Activated T-cell treated with anti-CD3 and anti-CD28 coated beads, Interleukin-2, amount 50 U/mL, for 1 hour (primary cell): ENCODE data around the gene TNXB.
"Not testable (repeated sequence)": the region's sequence is repeated elsewhere in the genome, so short reads cannot be mapped to it uniquely, and the experiment has no call there.

Experiments used
- DNase-seq: peaks from one replicate; pipeline ENCODE4 v3.0.0-alpha.2; 2020

Gene TNXB

GRCh38 chr6:32038878-32039277 lies 70.3 kb downstream of the TNXB start:
- not testable (repeated sequence) for DNase-seq

- DNase-seq = not testable (repeated sequence)
These were observed 71.3 kb downstream of the TNXB start, which contains the start of gene CYP21A2 for GRCh38 chr6:32037598-32038524. Gene CYP21A2, plus strand, starts transcription at chr6:32038415. Its CDS starts 8 bp downstream, at chr6:32038423.

GRCh38 chr6:32037136-32037535 lies 72.0 kb downstream of the TNXB start:
- not testable (repeated sequence) for DNase-seq

GRCh38 chr6:32035283-32036013 lies 73.7 kb downstream of the TNXB start:
- DNase-seq = not testable (repeated sequence)

- DNase-seq = not testable (repeated sequence)
These were observed 79.6 kb downstream of the TNXB start for GRCh38 chr6:32029553-32029952.

GRCh38 chr6:32028631-32029030 lies 80.5 kb downstream of the TNXB start:
- not testable (repeated sequence) for DNase-seq

GRCh38 chr6:32022100-32022499 lies 87.0 kb downstream of the TNXB start:
- DNase-seq = not testable (repeated sequence)

- not testable (repeated sequence) for DNase-seq
These were observed 94.6 kb downstream of the TNXB start, which contains the start of gene C4B for GRCh38 chr6:32014547-32014946. Gene C4B, plus strand, starts transcription at chr6:32014795. Its CDS starts 51 bp downstream, at chr6:32014846.

- not testable (repeated sequence) for DNase-seq
These were observed 95.4 kb downstream of the TNXB start for GRCh38 chr6:32013738-32014137.

GRCh38 chr6:32012941-32013617 lies 96.1 kb downstream of the TNXB start:
- not testable (repeated sequence) for DNase-seq

GRCh38 chr6:32010856-32011530 lies 98.1 kb downstream of the TNXB start:
- DNase-seq = not testable (repeated sequence)

- DNase-seq = not testable (repeated sequence)
These were observed 99.6 kb downstream of the TNXB start for GRCh38 chr6:32009537-32009936.

- DNase-seq = not testable (repeated sequence)
These were observed 100.5 kb downstream of the TNXB start for GRCh38 chr6:32008616-32009015.

GRCh38 chr6:32008037-32008436 lies 101.1 kb downstream of the TNXB start:
- DNase-seq = not testable (repeated sequence)

- DNase-seq = not testable (repeated sequence)
These were observed 102.1 kb downstream of the TNXB start for GRCh38 chr6:32007086-32007485.

GRCh38 chr6:32005991-32006529 lies 103.1 kb downstream of the TNXB start:
- DNase-seq = not testable (repeated sequence)

- DNase-seq = not testable (repeated sequence)
These were observed 103.6 kb downstream of the TNXB start for GRCh38 chr6:32005538-32005880.

GRCh38 chr6:32004864-32005537 lies 104.1 kb downstream of the TNXB start:
- DNase-seq = not testable (repeated sequence)

GRCh38 chr6:32004393-32004792 lies 104.7 kb downstream of the TNXB start:
- DNase-seq = not testable (repeated sequence)

GRCh38 chr6:32003301-32003700 lies 105.8 kb downstream of the TNXB start:
- DNase-seq = not testable (repeated sequence)

- DNase-seq = not testable (repeated sequence)
These were observed 106.4 kb downstream of the TNXB start for GRCh38 chr6:32002546-32003268.
